ENCODE results near the gene CTDNEP1. TPM values are rescaled to one million over a fixed set of nuclear protein-coding genes. Genes with fewer than 3 reads are reported as not detected.

The CTDNEP1 gene
- total and polyA plus RNA-seq, 8 donors, result 23.9 to 85.1 (median 73.9) TPM

DNA sequence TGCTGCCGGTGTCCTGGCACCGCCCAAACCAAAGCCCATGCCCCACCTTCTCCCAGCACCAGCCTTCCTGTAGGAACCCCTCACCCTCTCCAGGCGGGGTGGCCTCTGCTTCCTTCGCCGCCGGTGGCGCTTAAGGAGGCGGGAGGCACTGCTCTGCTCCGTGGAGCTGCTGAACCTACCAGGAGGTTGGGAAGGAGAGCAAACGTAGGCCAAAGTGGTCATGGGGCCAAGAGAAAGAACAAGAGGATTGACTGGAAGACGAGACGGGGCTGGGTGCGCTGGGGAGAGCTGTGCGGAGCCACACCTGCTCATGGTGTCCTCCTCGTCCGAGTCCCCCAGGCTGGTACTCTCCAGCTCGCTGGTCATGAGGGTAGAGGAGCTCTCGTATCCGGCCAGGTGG lies 22.0 kb downstream of the CTDNEP1 start:
- Histone ChIP-seq H3K4me1 (peaks cover 18 to 43% (median 30%) of the 10 kb centered on the region in 4 donors), H3K9me3 (no peaks in the 10 kb centered on the region), H3K4me3 (no peak overlapping the region), H3K27me3 (no peaks in the 10 kb centered on the region), H3K27ac (no peak overlapping the region), H3K36me3 (peaks cover 53 to 62% (median 62%) of the 10 kb centered on the region in 4 donors)
- 92 to 97% (median 96%) methylated on average over 16 to 19 of the region's 19 CpGs for WGBS, 5 donors
- intact Hi-C loops (cut with DNase I; ENCODE audit: low total_unique reads), result no loop called here
- no peak for DNase-seq
- no peak for TF ChIP-seq POLR2A (IDR thresholded peaks at IDR 0.05)
- TF ChIP-seq, protein P1, sequence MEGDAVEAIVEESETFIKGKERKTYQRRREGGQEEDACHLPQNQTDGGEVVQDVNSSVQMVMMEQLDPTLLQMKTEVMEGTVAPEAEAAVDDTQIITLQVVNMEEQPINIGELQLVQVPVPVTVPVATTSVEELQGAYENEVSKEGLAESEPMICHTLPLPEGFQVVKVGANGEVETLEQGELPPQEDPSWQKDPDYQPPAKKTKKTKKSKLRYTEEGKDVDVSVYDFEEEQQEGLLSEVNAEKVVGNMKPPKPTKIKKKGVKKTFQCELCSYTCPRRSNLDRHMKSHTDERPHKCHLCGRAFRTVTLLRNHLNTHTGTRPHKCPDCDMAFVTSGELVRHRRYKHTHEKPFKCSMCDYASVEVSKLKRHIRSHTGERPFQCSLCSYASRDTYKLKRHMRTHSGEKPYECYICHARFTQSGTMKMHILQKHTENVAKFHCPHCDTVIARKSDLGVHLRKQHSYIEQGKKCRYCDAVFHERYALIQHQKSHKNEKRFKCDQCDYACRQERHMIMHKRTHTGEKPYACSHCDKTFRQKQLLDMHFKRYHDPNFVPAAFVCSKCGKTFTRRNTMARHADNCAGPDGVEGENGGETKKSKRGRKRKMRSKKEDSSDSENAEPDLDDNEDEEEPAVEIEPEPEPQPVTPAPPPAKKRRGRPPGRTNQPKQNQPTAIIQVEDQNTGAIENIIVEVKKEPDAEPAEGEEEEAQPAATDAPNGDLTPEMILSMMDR (IDR thresholded peaks at IDR 0.05), result no peak
- TF ChIP-seq POLR2AphosphoS5 (IDR thresholded peaks at IDR 0.05), result no peak

- WGBS, 5 donors, result 87 to 92% (median 88%) methylated on average over 10 to 14 of the region's 14 CpGs
- intact Hi-C loops (cut with DNase I; ENCODE audit: low total_unique reads), result no loop called here
These were observed 22.6 kb downstream of the CTDNEP1 start for GRCh38 chr17:7228920-7229319.

GRCh38 chr17:7226721-7227710 lies 24.5 kb downstream of the CTDNEP1 start:
- Histone ChIP-seq H3K27me3 (no peaks in the 10 kb centered on the region), H3K4me3 (no peak overlapping the region), H3K4me1 (peaks cover 3 to 42% (median 19%) of the 10 kb centered on the region in 4 donors), H3K9me3 (no peaks in the 10 kb centered on the region), H3K27ac (peak overlapping the region in 1 of 5 donors; percentile 48), H3K36me3 (peaks cover 77 to 87% (median 87%) of the 10 kb centered on the region in 4 donors)
- WGBS, 5 donors, result 90 to 95% (median 92%) methylated on average over 26 to 31 of the region's 31 CpGs
- no peak for TF ChIP-seq EP300 (IDR thresholded peaks at IDR 0.05)
- TF ChIP-seq POLR2AphosphoS5 (IDR thresholded peaks at IDR 0.05), result no peak
- no peak for TF ChIP-seq POLR2A (IDR thresholded peaks at IDR 0.05)
- TF ChIP-seq, protein P1 (IDR thresholded peaks at IDR 0.05), result no peak
- DNase-seq, result no peak
- intact Hi-C loops (cut with DNase I; ENCODE audit: low total_unique reads), result no loop called here

More at GRCh38 chr17:7228920-7229319, 22.6 kb downstream of the CTDNEP1 start:
- TF ChIP-seq POLR2A (IDR thresholded peaks at IDR 0.05), result no peak
- TF ChIP-seq POLR2AphosphoS5 (IDR thresholded peaks at IDR 0.05), result no peak
- TF ChIP-seq, protein P1 (IDR thresholded peaks at IDR 0.05), result no peak
- TF ChIP-seq EP300 (IDR thresholded peaks at IDR 0.05), result no peak
- Histone ChIP-seq H3K4me3 (no peak overlapping the region), H3K4me1 (peaks cover 18 to 48% (median 29%) of the 10 kb centered on the region in 4 donors), H3K9me3 (no peaks in the 10 kb centered on the region), H3K36me3 (peaks cover 58 to 68% (median 68%) of the 10 kb centered on the region in 4 donors), H3K27ac (no peak overlapping the region), H3K27me3 (no peaks in the 10 kb centered on the region)
- no peak for DNase-seq

- peaks cover 83 to 98% (median 97%) of the 10 kb centered on the region in 4 donors for H3K36me3 ChIP-seq
These were observed 25.7 kb downstream of the CTDNEP1 start for GRCh38 chr17:7225711-7226331.

More at GRCh38 chr17:7225711-7226331, 25.7 kb downstream of the CTDNEP1 start:
- Histone ChIP-seq H3K4me1 (peaks cover 12 to 42% (median 22%) of the 10 kb centered on the region in 4 donors), H3K9me3 (no peaks in the 10 kb centered on the region), H3K27ac (peak overlapping the region in 2 of 5 donors; percentile 36 to 48), H3K27me3 (no peaks in the 10 kb centered on the region), H3K4me3 (no peak overlapping the region)
- intact Hi-C loops (cut with DNase I; ENCODE audit: low total_unique reads), result no loop called here
- WGBS, 5 donors, result 72 to 84% (median 75%) methylated on average over 14 to 21 of the region's 21 CpGs
- no peak for DNase-seq
- TF ChIP-seq EP300 (IDR thresholded peaks at IDR 0.05) (no peak), POLR2A (IDR thresholded peaks at IDR 0.05) (no peak), POLR2AphosphoS5 (IDR thresholded peaks at IDR 0.05) (no peak)
- TF ChIP-seq, protein P1 (IDR thresholded peaks at IDR 0.05), result no peak
